Right lung (tissue), 5 donors: ENCODE measurements around the gene PDIA4. TPM values are rescaled to one million over a fixed set of nuclear protein-coding genes. Genes with fewer than 3 reads are reported as not detected.
"Not testable (repeated sequence)": the region's sequence is repeated elsewhere in the genome, so short reads cannot be mapped to it uniquely, and the experiment has no call there.

Experiments used
- DNase-seq, 2 donors: peaks; one replicate each; pipeline ENCODE4 v3.0.0-alpha.2; 2013
- polyA plus RNA-seq, 5 donors: library from polyadenylated mRNA; unstranded; fragments of 120-200 nt; gene quantifications; one replicate each; pipeline versions ENCODE4 v1.2.1 to v1.2.3, GENCODE V29; 2013; ENCODE audit warnings: inconsistent platforms in 1 of 5, low replicate concordance in 1 of 5; ENCODE audit not compliant: insufficient read length in 5 of 5, insufficient read depth in 1 of 5

The PDIA4 gene
- polyA plus RNA-seq, 5 donors = 142 to 177 (median 164) TPM

DNA sequence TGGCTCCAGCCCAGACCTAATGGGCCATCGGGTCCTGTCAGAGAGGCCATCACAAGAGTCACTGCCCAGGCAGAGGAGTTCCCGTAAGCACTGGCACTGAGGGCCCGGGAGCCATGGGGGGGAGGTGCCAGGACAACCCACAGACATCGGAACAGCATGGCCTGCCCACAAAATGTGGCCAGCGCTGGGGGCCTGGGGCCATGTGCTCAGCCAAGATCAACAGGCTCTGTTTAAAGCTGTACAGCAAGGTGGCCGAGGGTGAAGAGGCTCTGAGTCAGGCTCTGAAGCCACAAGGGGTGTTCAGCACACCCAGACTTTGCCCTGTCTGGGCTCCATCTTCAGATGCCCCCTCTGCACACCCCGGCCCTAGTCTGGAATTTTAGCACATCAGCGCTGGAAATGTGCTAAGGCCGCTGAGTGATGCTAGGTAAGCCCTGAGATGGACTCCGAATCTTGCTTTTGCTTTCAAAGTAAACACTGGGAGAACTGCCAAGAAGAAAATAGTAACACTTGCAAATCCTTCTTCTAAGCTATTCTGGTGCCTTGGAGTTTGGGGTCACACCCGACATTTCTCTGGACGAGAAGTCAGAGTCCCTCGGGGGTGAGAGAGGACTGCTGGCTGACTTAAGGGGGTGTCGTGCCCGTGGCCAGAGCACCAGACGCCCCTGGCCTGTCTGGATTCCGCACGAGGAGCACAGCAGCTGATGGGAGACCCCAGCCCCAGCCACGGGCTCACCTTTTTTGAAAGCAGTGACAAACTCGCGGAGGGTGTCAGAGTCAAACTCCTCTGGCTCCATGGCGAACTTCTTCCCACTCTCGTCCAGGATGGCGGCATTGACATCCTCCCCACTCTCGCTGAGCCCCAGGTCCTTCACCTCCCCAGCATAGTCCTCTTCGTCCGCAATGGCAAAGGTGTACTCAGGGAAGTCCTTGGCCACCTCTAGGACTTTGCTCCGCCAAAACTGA, 23.6 kb downstream of the PDIA4 start:
- no peak for DNase-seq

DNA sequence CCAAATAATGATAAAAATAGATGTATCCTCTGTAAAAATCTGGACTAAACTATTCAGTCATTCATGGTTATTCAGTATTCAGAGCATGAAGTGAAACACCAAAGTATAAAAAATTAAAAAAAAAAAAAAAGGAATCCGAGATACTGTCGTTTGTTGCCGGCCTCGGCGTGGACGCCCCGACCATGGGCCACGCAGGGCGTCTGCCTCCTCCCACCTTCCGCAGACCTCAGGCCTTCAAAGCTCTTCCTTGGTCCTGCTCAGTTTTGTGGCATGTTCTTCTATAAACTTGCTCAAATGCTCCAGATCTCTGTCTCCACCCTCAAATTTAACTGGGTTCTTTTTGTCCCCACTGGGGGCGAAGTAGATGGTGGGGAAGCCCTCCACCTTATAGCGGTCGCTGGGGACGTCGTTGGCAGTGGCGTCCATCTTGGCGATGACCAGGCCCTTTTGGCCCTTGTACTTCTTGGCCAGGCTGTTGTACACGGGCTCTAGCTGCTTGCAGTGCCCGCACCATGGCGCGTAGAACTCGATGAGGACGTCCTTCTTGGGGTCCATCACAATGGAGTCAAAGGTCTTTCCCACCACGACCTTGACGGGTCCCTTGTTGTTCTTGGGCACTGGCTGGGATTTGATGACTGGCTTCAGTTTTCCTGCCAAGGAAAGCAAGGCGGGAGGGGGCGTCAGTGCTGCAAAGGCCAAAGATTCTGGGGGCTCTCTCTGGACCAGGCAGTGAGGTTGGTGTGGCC, 24.6 kb downstream of the PDIA4 start:
- no peak for DNase-seq

DNA sequence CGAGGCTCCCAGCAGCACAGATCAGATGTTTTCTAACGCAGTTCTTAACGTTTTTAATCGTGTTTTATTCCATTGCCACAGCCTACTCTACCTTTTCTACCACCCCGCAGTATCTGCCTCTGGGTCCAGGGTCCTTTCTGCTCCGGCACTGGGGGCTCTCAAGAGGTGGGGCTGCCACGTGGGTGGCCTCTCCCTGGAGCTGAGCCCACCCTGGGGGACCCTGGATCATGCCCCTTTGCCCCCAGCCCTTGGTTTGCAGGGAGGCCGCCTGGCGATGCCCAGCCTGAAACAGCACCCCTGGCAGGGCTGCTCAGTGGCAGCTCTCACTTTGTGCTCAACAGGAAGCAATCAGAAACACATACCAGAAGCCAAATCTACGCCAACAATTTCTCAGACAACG, 25.3 kb downstream of the PDIA4 start:
- no peak for DNase-seq

DNA sequence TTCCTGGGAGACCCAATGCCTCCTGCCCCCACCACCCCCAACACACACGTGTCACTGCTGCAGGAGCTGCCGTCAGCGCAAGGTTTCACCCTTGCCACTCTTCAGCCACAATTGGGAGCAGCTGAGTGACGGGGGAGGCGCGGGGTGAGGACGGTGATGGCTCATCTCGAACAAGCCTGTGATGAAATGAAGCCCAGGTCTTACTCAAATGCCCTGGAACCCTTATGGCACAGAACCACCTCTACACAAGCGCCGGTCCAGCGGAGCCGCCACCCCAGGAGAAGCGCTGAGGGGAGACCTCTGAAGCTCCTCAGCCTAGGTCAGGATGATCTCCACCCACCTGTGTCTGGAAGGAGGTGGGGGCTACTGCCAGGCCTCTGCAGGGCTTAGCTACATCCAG, 25.7 kb downstream of the PDIA4 start:
- DNase-seq = no peak

DNA sequence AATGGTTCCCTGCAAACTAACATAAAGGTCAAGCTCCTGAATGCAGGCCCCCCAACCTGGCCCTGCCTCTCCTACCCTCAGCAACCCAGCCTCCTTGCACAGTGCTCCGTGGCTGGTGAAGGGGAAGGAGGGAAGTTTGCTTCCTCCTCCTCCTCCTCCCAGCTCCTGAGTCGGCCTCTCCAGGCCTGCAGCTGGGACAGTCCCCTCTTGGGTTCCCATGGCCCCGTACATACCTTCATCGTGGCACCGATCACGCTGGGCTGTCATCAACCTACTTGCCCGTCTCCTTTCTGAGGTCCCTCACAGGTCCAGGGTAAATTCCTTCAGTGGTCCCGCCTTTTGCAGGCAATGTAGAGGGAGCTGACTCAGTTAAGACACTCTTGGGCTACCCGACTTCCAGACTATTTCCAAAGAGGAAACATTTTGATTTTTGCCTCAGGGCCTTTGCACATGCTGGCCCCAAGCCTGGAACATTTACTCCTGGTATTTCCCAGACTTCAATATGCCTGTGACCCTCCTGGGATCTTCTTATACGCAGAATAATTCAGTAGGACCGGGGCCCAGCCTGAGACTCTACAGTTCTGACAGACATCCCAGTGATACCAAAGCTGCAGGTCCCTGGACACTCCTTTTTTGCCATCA, 26.8 kb downstream of the PDIA4 start:
- DNase-seq = no peak

DNA sequence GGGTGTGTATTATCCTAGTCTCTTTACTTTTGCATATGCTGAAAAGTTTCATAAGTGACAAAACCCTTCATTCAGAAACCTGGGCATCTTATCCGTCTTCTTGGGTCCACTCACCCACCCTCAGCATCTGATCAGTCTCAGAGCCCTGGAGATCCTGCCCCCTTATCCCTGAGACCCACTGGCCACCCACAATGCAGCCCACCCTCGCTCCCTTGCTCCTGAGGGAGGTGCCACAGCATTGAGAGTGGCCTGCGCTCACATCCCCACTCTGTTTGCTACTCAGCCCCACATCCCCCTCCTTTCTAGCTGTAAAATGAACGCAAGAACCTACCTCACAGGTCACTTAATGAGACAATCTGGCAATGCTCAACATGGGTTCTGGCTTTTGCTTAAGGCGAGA, 27.3 kb downstream of the PDIA4 start:
- no peak for DNase-seq

DNA sequence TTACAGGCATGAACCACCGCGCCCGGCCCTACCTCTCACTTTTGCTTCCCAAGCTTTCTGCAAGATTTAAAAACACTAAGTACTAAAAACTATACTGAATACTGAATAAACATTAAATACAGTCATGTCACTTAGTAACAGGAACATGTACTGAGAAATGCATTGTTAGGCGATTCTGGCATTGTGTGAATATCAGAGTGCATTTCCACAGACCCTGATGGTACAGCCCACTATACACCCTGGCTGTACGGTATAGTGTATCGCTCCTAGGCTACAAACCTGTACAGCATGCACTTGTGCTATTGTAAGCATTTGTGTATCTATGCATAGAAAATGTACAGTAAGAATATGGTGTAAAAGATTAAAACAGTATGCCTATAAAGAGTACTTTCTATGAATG, 29.1 kb downstream of the PDIA4 start:
- DNase-seq = no peak

DNA sequence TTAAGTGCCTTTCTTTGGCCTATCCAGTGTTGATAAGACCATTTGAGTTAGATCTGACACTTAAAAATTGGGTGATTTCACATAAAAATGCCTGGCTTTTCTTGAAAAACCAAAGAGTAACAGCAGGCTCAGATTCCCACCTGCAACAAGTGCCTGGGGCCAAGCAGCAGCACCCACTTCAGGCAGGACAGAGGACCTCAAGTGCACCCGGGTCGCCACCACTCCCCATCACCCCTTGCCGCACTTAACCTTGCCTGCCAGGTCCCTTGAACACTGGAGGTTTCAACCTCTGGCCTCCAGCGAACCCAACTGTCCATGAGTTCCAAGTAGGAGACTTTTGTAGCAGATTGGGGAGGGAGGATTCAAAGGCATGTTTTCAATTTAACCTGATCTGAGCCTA, 30.8 kb downstream of the PDIA4 start:
- no peak for DNase-seq

DNA sequence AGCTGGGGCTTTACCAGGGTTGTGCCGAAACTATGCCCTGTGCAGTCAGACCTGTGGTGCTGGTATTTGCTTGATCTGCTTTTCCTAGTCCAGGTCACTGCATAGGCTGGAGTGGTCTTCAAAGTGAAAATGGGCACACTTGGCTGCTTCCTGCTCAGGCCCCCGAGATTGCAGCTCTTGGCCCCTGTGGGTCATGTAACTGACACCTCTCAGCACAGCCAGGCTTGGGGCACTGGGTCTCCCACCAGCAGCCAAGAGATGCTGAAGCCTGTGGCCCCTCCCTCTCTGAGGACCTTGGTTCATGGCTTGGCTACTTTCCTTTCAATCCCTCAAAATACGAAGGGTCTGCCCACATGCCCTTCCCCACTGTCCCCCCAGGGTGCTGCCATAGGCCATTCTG, 33.7 kb downstream of the PDIA4 start:
- DNase-seq = no peak

DNA sequence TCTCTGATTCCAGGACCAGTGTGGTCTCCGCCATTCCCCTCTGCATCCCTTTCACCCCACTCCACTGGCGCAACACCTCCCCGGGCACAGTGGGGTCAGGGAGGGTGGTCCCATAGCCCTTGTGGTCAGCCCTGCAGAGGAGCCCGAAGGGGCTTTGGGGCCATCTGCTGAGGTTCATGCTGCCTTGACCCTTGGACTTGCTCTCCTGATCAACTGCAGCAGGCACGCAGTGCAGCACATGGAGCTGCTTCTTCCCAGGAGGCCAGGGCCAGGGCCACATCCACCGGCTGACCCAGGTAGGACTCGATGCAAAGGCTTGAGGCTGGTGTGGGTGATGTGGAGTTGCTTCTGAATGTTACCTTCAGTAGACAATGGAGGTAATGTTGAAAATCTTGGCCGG, 35.1 kb downstream of the PDIA4 start:
- no peak for DNase-seq

DNA sequence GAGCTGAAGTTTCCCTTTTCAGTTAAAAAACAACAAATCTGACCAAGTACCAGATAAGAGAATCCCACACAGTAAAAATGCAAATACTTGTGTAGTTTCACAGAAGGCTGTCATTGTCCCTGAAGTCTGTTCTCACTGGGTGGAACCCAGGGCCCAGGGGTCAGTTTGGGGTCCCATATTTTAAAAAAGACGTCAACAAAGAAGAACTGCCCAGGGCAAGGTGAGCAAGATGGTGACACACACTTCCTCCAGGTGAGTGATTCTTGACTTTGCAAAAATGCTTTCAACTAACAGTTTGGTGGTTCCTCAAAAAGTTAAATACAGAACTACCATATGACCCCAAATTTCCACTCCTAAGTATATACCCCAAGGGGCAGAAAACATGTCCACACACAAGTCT, 36.8 kb downstream of the PDIA4 start:
- DNase-seq = no peak

DNA sequence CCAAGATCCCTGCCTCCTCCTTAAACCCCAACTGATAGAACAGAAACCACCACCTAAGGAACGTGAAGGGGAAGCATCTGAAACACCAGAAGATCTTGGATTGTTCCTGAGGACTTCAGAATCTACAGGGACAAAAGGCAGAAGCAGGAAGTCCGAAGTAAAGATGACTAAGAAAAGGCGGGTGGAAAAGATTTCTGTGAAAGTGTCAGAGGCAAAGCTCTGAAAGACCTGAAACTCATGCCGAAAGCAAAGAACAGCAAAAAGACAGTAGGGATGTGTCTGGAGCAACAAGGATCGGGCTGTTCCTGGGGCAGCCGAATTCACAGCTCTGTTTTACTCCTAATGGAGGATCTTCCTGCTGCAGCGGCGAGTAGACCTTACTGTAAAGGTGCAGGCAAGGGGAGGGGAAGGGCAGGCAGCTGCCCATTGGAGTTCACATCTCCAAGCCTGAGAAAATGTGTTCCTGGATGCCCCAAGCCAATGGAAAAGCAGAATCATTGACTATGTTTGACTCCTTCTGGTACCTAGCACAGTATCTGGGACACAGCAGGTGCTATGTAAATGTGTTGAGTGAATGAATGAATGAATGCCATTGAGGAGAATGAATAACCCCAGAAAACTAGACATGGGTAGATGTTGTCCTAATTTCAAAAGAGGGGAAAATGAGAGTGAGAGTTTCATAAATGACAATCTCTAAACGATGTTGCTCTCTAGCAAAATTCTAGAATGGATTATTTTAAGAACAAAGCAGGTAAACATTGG, 40.4 kb downstream of the PDIA4 start:
- no peak for DNase-seq

DNA sequence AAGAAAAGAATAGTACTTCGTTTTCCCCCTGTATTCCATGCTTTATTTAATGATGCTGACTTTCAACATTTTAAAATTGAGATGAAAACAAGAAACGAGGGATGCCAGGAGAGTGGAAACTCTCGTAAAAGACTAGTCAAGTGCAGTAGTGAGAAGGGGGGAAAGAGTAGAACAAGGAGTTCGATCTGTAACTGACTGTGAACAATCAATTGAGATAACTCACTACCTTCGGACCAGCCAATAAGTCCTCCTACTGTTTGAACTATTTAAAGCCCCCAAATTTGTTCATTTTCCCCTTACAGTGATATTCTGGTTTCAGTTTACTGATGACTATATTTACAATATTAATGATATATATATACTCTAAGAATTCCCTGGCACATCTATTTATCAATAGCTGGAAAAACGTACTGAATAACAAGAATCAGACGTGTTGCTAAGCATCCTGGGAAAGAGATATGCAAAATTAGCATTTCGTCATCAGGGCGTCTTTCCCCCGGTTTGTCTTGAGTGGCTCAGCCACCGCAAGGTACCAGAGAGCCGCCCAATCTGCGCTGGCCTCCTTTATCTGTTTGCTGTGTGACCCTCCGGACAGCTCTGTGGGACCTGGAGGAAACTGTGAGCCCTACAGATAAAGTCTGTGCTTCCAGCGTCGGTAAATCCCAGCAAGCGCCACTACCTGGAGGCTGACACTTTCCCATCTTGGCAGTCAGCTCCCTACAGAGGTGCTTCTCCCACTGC, 41.1 kb downstream of the PDIA4 start:
- DNase-seq = peak; percentile 86 to 88

DNA sequence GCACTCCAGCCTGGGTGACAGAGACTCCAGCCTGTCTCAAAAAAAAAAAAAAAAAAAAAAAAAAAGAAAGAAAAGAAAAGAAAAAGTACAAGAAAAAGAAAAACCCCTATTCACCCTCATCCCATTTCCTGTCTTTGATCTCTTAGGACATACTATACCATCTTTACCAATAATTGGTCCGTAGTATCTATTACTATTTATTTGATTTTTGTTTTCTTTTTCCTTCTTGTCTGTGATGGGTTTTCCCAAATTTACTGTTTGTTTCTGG, 41.6 kb downstream of the PDIA4 start:
- no peak for DNase-seq

DNA sequence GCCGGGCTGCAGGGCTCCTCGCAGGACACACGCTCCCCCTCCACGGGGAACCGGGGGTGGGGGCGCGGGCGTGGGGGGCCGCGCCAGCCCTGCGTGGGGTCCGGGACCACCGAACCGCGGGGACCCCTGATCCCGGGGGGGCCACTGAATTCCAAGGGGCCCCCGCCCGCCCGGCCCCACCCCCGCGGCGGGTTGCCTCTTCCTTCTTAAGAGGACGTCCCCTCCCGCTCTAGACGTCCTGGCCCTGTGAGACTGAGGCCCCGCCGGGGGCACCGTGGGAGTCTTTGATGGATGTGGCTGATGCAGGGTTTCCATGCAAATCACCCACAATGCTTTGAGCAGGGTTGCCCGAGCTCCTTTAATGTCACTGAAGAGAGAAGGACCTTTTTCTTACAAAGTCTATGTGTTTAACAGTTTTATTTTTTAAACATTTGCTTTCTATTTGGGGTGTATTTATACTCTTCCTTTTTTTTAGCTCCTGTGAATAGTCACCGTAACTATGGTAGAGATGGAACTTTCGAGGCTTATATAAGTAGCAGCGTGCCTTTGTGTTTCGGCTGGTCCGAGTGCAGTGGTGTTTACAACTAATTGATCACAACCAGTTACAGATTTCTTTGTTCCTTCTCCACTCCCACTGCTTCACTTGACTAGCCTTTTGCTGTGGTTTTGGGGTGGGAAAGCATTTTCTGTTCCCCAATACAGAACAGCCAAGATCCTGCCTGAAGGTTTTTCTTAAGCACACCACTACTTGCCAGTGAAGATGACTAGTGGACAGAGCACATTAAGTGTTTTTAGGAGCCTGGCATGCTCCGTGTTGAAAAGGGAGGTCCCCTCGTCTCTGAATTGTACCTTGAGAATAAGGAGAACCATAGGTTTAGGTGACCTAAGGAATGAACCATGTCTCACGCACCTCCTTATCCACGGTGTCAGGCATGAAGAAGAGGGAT, 44.8 kb downstream of the PDIA4 start:
- DNase-seq = peak; percentile 72 to 86

DNA sequence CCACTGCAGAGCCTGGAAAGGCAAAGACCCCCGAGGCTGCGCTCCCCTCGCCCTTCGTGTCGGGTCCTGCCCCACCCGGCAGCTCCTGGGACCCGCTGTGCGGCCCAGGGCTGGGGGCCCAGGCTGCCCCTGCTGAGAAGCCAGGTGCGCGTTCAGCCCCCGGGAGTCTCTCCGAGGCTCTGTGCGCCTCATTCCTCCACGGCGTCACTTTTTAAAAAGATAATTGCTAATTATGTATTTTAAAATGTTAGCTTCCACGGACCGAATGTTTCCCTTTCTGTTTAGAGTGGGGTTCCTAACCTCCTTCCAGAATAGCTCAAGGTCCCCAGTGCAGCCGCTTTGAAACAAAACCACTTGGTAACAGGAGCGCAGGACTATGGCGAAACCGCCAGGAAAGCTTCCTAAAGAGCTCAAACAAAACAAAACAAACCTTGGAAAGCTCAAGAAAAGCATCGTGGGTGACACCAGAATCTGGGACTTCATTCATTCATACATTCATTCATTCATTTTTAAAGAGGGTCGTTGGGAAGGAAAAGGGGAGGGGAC, 45.6 kb downstream of the PDIA4 start:
- DNase-seq = peak; percentile 42 to 57

DNA sequence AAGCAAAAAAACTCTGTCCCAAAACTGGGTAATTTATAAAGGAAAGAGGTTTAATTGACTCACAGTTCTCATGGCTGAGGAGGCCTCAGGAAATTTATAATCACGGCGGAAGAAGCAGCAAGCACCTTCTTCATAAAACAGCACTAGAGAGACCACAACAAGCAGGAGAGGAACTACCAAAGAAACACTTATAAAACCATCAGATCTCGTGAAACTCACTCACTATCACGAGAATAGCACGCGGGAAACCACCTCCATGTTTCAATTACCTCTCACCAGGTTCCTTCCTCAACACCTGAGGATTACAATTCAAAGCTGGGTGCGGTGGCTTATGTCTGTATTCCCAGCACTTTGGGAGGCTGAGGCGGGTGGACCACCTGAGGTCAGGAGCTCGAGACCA, 48.5 kb downstream of the PDIA4 start:
- no peak for DNase-seq

DNA sequence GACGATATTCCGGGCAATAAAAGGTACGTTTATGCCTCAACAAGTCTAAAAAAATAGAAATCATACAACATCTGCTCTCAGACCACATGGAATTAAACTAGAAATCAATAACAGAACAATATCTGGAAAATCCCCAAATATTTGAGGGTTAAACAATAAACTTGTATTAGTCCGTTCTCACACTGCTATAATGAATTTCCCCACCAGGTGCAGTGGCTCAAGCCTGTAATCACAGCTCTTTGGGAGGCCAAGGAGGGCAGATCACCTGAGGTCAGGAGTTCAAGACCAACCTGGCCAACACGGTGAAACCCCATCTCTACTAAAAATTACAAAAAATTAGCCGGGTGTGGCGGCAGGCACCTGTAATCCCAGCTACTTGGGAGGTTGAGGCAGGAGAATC, 49.2 kb downstream of the PDIA4 start:
- DNase-seq = not testable (repeated sequence)

DNA sequence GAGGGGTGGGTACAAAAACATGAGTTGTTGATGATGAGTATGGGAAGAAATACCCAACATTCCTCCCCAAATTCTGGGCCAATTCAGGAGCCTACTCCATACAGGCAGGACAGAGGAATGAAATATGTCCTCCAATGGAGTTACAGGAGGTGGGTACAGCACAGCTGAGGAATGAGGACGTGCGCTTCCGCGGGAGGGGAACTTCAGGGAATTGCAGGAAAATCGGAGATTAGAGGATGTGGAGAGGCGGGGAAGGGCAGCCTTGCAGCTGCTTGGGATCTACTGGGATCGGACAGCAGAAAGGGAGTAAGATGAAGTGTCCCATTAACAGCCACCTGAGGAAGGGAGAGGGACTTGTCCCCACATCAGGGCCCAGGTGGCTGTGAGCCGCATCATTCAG, 50.2 kb downstream of the PDIA4 start:
- no peak for DNase-seq

DNA sequence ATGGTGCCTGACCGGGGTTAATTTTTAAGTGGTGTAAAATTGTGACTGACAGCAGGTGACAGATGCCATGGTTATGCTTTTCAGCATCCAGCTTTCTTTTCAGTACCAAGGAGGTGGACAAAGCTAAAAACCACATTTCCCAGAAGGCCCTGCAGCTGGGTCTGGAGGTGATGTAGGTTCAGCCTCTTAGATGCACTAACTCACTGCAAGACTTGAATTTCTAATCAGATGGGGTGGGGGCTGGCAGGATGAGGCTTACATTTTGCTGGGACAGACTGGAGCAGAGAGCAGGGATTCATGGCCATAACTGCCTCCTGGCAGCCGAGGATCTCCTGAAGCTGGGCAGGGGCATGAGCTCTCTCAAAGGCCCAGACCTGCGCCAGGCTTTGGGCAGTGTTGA, 52.4 kb downstream of the PDIA4 start:
- DNase-seq = no peak
